NB4 (cell line): ENCODE data around the gene SNX25.

Experiments
- DNase-seq: peaks from one replicate; pipeline ENCODE4 v3.0.0; 2010; ENCODE audit warnings: low read depth
- H3K4me3 ChIP-seq: one replicate; pipeline ENCODE4 v1.5.1; 2011; ENCODE audit warnings: mild to moderate bottlenecking, low read depth, low read length, moderate library complexity
- MYC ChIP-seq: IDR thresholded peaks from 2 replicates; pipeline ENCODE4 v1.6.1; 2011; ENCODE audit warnings: low read depth, low read length
- POLR2A ChIP-seq: IDR thresholded peaks from 2 replicates; pipeline ENCODE4 v1.6.1; 2011; ENCODE audit warnings: mild to moderate bottlenecking; ENCODE audit not compliant: insufficient read length; ENCODE audit errors: extremely low read depth
- TF ChIP-seq, protein P1 (sequence below): IDR thresholded peaks from one replicate; pipeline ENCODE4 v1.5.1; 2012; ENCODE audit warnings: low read depth, low read length
- TF ChIP-seq, protein P2 (sequence below): IDR thresholded peaks from 2 replicates; pipeline ENCODE4 v1.6.1; 2011; ENCODE audit warnings: low read depth, low read length

Gene SNX25

DNA sequence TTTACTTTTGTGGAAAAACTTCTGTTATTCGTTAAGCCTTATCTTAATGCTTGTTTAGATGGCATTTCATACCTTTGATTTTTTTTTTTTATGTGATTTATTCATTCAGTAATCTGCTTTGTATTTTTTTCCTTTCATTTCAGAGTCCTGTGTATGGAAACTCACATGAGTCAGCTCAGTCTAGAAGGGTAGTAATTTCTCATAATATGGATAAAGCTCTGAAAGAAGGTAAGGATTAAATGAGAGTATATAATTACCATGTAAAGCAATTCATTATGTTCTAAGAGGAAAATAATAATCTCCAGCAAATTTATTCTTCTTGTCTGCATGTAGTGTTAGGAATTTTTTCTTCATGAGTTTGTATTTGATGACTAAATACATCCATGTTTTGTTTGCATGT, 37.8 kb downstream of the SNX25 start:
- H3K4me3 ChIP-seq, result no peak overlapping the region
- no peak for DNase-seq
- TF ChIP-seq POLR2A (no peak), MYC (no peak)
- TF ChIP-seq, protein P1, sequence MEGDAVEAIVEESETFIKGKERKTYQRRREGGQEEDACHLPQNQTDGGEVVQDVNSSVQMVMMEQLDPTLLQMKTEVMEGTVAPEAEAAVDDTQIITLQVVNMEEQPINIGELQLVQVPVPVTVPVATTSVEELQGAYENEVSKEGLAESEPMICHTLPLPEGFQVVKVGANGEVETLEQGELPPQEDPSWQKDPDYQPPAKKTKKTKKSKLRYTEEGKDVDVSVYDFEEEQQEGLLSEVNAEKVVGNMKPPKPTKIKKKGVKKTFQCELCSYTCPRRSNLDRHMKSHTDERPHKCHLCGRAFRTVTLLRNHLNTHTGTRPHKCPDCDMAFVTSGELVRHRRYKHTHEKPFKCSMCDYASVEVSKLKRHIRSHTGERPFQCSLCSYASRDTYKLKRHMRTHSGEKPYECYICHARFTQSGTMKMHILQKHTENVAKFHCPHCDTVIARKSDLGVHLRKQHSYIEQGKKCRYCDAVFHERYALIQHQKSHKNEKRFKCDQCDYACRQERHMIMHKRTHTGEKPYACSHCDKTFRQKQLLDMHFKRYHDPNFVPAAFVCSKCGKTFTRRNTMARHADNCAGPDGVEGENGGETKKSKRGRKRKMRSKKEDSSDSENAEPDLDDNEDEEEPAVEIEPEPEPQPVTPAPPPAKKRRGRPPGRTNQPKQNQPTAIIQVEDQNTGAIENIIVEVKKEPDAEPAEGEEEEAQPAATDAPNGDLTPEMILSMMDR, result no peak
- TF ChIP-seq, protein P2, sequence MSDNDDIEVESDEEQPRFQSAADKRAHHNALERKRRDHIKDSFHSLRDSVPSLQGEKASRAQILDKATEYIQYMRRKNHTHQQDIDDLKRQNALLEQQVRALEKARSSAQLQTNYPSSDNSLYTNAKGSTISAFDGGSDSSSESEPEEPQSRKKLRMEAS, result no peak

DNA sequence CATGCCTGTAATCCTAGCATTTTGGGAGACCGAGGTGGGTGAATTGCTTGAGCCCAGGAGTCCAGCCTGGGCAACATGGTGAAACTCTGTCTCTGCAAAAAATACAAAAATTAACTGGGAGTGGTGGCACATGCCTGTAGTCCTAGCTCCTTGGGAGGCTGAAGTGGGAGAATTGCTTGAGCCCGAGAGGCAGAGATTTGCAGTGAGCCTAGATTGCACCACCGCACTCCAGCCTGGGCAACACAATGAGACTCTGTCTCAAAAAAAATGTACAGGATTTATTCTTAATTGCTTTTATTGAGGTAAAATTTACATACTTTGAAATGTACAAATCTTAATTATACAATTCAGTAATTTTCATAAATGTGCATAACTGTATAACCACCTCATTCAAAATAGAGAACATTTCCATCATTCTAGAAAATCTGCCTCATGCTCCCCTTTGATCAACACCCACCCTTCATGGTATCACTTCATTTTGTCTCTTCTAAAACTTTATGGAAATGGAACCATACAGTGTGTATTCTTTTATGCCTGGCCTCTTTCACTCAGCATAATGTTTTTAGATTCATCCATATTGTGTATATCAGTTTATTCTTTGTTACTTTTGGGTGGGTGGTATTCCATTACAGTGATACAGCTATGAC, 39.1 kb downstream of the SNX25 start:
- DNase-seq, result no peak
- TF ChIP-seq, protein P1, result no peak
- TF ChIP-seq MYC (no peak), POLR2A (no peak)
- TF ChIP-seq, protein P2, result no peak
- H3K4me3 ChIP-seq, result no peak overlapping the region

DNA sequence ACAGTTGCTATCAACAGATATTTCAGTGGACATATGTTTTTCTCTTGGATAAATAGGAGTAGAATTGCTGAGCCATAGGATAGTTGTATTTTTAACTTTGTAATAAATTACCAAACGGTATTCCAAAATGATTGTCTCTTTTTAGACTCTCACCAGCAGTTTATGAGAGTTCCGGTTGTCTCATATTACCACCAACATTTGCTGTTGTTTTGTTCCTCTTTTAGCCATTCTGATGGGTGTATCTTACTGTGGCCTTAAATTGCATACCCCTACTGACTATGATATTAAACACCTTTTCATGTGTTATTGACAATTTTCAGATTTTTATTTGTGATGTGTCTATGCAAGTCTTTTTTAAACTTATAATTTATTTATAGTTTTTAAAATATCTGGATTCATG, 39.7 kb downstream of the SNX25 start:
- TF ChIP-seq, protein P2, result no peak
- no peak for TF ChIP-seq MYC
- TF ChIP-seq, protein P1, result no peak
- no peak for TF ChIP-seq POLR2A
- DNase-seq, result peak; percentile 11
- H3K4me3 ChIP-seq, result no peak overlapping the region

DNA sequence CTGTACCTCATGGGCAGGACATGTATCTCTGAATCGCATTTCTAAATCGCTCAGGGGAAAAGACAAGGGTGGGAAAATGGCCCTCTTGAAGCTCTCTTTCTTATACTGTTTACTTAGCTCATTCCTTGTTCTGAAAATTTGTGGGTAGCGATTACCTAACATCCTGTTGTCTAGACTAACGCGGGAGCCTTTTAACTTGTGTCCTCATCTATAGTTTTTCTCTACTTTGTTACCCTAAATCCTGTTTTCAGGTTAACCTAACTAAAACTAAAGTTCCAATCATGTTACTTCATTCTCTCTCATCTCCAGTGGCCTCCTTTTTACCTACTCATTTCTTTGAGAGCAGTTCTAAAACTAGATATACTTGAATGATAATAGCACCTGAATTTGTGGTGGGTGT, 45.0 kb downstream of the SNX25 start:
- TF ChIP-seq, protein P2, result no peak
- TF ChIP-seq MYC (no peak), POLR2A (no peak)
- TF ChIP-seq, protein P1, result no peak
- H3K4me3 ChIP-seq, result no peak overlapping the region
- peak; percentile 41 for DNase-seq

DNA sequence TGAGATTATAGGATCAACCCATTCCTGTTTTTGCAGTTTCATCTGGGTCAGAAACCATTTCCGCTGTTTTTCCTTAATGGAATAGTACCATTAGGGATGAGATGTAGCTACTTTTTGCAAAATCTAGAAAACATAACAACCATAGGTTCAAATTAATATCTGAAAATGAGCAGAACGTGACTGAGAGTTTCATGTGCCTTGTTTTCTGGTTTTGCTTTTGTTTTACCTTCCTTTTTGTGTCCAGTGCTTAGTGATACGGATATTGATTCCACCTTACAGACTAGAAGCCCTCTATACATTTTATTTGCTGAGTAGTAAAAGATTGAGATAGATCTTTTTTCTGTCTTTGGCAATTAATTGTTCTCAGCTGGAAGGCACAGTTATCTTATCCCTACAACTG, 46.5 kb downstream of the SNX25 start:
- TF ChIP-seq, protein P2, result no peak
- TF ChIP-seq MYC (no peak), POLR2A (no peak)
- TF ChIP-seq, protein P1, result no peak
- H3K4me3 ChIP-seq, result no peak overlapping the region
- no peak for DNase-seq
